Embryonic facial prominence (tissue), 1 donor: ENCODE results near the gene CDC14A.

Experiments used
- DNase-seq: peaks from one replicate; pipeline ENCODE4 v3.0.0-alpha.2; 2016; ENCODE audit errors: extremely low spot score

CDC14A gene

GRCh38 chr1:100536031-100536430 lies 183.7 kb downstream of the CDC14A start:
- DNase-seq: no peak

- no peak for DNase-seq
These were observed 186.9 kb downstream of the CDC14A start for GRCh38 chr1:100538913-100539835.

GRCh38 chr1:100539836-100540536 lies 187.7 kb downstream of the CDC14A start:
- DNase-seq: no peak

GRCh38 chr1:100542285-100542684 lies 190.0 kb downstream of the CDC14A start:
- no peak for DNase-seq

- no peak for DNase-seq
These were observed 191.3 kb downstream of the CDC14A start for GRCh38 chr1:100543640-100544039.

- no peak for DNase-seq
These were observed 192.5 kb downstream of the CDC14A start for GRCh38 chr1:100544791-100545190.

GRCh38 chr1:100545855-100546254 lies 193.5 kb downstream of the CDC14A start:
- no peak for DNase-seq

- no peak for DNase-seq
These were observed 199.7 kb downstream of the CDC14A start for GRCh38 chr1:100552031-100552430.

- DNase-seq: no peak
These were observed 200.6 kb downstream of the CDC14A start for GRCh38 chr1:100552922-100553321.

GRCh38 chr1:100556181-100556580 lies 203.9 kb downstream of the CDC14A start:
- no peak for DNase-seq

- no peak for DNase-seq
These were observed 204.8 kb downstream of the CDC14A start for GRCh38 chr1:100556925-100557605.

GRCh38 chr1:100557606-100557953 lies 205.3 kb downstream of the CDC14A start:
- no peak for DNase-seq

- no peak for DNase-seq
These were observed 213.2 kb downstream of the CDC14A start for GRCh38 chr1:100565533-100565932.

- DNase-seq: no peak
These were observed 213.8 kb downstream of the CDC14A start for GRCh38 chr1:100565937-100566699.

GRCh38 chr1:100567062-100567461 lies 214.8 kb downstream of the CDC14A start:
- no peak for DNase-seq
